Testis (tissue), 3 donors: Measurements from ENCODE around the gene LHX5. TPM values are rescaled to one million over a fixed set of nuclear protein-coding genes. Genes with fewer than 3 reads are reported as not detected.

ENCODE experiments used
- DNase-seq: peaks from one replicate; pipeline ENCODE4 v3.0.0-alpha.2; 2019
- H3K27ac ChIP-seq, 2 donors: fragments of 200-600 bp; sonication (generic); one replicate each; pipeline ENCODE4 v1.5.1; 2019
- H3K27me3 ChIP-seq: fragments of 200-600 bp; sonication (generic); one replicate; pipeline ENCODE4 v1.5.1; 2019
- H3K36me3 ChIP-seq: fragments of 200-600 bp; sonication (generic); one replicate; pipeline ENCODE4 v1.5.1; 2017; ENCODE audit warnings: low read depth; ENCODE audit errors: missing control alignments
- H3K4me1 ChIP-seq: fragments of 200-600 bp; sonication (generic); one replicate; pipeline ENCODE4 v1.5.1; 2019
- H3K4me3 ChIP-seq, 2 donors: fragments of 200-600 bp; sonication (generic); one replicate each; pipeline ENCODE4 v1.5.1; 2017 to 2019
- H3K9me3 ChIP-seq: fragments of 200-600 bp; sonication (generic); one replicate; pipeline ENCODE4 v1.5.1; 2017
- POLR2A ChIP-seq: fragments of 450-650 bp; IDR thresholded peaks from one replicate; pipeline ENCODE4 v1.6.1; 2017; ENCODE audit warnings: antibody characterized with exemption, mild to moderate bottlenecking, moderate library complexity
- WGBS, 2 donors: methylation state at CpG; one replicate each; pipeline ENCODE4 v1.1.5; 2018; 5-methylcytosine and 5-hydroxymethylcytosine counted together
- intact Hi-C: fragments of 100-400 bp; cut with DNase I; formaldehyde crosslinking; loops from one replicate; pipeline ENCODE4 v1.15.1; 2023; ENCODE audit warnings: low total_unique reads
- polyA plus RNA-seq: library from polyadenylated mRNA; stranded (reverse); fragments of 350-450 nt; fragmentation: Illumina TruSeq; extraction: RNeasy Lipid Tissue Mini Kit (QIAGEN cat#74804); gene quantifications from one replicate; pipeline ENCODE4 v1.2.3, GENCODE V29; 2014; ENCODE audit warnings: low read depth, low replicate concordance; ENCODE audit not compliant: insufficient read depth
- total RNA-seq, 2 donors: library from RNA; depleted of rRNA; stranded (reverse); fragments of >200 nt; gene quantifications; one replicate each; pipeline ENCODE4 v1.2.3, GENCODE V29; 2016
- TF ChIP-seq, protein P1 (sequence below), 3 experiments: fragments of 450-650 bp in 2 of 3; fragments of 200-600 bp in 1 of 3; sonication (generic) in 1 of 3; IDR thresholded peaks; one replicate each; pipeline ENCODE4 v1.5.1; 2016 to 2019; ENCODE audit warnings: antibody characterized with exemption in 3 of 3, mild to moderate bottlenecking in 2 of 3, moderate library complexity in 1 of 3

Gene LHX5
- total and polyA plus RNA-seq, 3 donors from 2014 or later, result 0.11 to 0.12 TPM; not detected in 1

DNA sequence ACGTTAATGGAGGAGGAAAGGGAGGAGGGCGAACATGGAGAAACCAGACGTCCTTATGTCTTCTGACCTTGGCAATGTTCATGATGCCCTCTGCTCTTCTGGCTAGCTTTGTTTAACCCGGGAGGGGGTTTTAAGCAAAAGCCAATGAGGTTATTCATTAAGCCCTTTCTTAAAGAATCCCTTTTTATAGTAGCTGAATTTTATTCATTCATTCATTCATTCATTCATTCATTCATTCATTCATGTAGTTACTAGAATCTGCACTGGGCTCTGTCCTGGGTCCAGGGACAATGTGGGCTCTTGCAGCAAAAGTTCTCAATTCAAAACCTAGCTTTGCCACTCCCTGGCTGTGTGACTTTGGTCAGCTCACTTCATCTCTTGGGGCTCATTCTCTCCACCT lies 14.0 kb downstream of the LHX5 start:
- H3K4me3 ChIP-seq, result no peak overlapping the region
- H3K27me3 ChIP-seq, result no peaks in the 10 kb centered on the region
- DNase-seq, result no peak
- WGBS, 2 donors, result 28 to 33% methylated on average over 4 of the region's 4 CpGs
- intact Hi-C loops, result no loop called here
- no peaks in the 10 kb centered on the region for H3K36me3 ChIP-seq
- no peak overlapping the region for H3K27ac ChIP-seq
- TF ChIP-seq, protein P1, sequence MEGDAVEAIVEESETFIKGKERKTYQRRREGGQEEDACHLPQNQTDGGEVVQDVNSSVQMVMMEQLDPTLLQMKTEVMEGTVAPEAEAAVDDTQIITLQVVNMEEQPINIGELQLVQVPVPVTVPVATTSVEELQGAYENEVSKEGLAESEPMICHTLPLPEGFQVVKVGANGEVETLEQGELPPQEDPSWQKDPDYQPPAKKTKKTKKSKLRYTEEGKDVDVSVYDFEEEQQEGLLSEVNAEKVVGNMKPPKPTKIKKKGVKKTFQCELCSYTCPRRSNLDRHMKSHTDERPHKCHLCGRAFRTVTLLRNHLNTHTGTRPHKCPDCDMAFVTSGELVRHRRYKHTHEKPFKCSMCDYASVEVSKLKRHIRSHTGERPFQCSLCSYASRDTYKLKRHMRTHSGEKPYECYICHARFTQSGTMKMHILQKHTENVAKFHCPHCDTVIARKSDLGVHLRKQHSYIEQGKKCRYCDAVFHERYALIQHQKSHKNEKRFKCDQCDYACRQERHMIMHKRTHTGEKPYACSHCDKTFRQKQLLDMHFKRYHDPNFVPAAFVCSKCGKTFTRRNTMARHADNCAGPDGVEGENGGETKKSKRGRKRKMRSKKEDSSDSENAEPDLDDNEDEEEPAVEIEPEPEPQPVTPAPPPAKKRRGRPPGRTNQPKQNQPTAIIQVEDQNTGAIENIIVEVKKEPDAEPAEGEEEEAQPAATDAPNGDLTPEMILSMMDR (IDR thresholded peaks at IDR 0.05), result no peak
- no peak for TF ChIP-seq POLR2A
- no peaks in the 10 kb centered on the region for H3K9me3 ChIP-seq
- peaks cover 1% of the 10 kb centered on the region for H3K4me1 ChIP-seq

DNA sequence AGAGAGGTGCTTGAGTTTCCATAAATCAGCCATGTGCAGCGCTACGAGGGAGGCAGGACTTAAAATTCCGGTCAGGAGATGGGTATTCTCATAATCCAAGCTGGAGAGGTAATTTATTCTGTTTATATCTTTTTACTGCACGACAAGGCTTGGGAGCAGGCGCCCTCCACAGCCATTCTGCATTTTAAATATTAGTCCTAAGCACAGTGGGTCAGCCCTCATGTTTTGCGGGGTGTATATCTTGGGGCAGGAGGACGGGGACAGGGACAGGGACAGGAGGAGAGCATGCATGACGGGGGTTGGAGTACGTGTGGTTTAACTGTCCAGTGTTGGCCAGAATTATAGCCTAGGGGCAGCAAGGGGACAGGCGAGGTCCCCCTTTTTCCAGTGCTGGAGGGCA lies 14.5 kb downstream of the LHX5 start:
- no peaks in the 10 kb centered on the region for H3K4me1 ChIP-seq
- no peaks in the 10 kb centered on the region for H3K27me3 ChIP-seq
- no peaks in the 10 kb centered on the region for H3K9me3 ChIP-seq
- H3K4me3 ChIP-seq, result no peak overlapping the region
- TF ChIP-seq POLR2A, result no peak
- TF ChIP-seq, protein P1 (IDR thresholded peaks at IDR 0.05), result no peak
- DNase-seq, result no peak
- H3K36me3 ChIP-seq, result no peaks in the 10 kb centered on the region
- intact Hi-C loops, result no loop called here
- WGBS, 2 donors, result 45 to 51% methylated on average over 10 of the region's 10 CpGs
- H3K27ac ChIP-seq, result no peak overlapping the region

DNA sequence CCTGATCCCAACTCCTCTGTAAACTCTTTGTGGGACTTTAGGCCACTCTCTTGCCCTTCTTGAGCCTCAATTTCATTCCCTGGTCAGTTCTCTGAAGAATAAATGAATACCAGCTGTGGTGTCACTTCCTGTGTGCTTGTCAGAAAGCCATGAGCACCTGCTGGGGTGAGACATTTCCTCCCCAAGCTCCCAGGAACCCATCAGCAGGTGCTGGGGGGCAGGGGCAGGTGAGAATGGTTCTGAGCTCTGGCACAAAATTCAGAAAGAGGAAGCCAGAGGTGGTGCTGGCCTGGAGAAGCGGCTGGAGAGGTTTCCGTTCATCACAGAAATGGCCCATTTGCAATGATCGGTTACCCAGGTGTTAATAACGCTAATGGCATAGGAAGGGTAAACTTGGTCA lies 14.9 kb downstream of the LHX5 start:
- TF ChIP-seq POLR2A, result no peak
- TF ChIP-seq, protein P1 (IDR thresholded peaks at IDR 0.05), result no peak
- Histone ChIP-seq H3K27me3 (no peaks in the 10 kb centered on the region), H3K4me1 (no peaks in the 10 kb centered on the region), H3K4me3 (no peak overlapping the region), H3K36me3 (no peaks in the 10 kb centered on the region), H3K9me3 (no peaks in the 10 kb centered on the region), H3K27ac (no peak overlapping the region)
- WGBS, 2 donors, result 74 to 75% methylated on average over 4 of the region's 4 CpGs
- intact Hi-C loops, result no loop called here
- DNase-seq, result no peak

DNA sequence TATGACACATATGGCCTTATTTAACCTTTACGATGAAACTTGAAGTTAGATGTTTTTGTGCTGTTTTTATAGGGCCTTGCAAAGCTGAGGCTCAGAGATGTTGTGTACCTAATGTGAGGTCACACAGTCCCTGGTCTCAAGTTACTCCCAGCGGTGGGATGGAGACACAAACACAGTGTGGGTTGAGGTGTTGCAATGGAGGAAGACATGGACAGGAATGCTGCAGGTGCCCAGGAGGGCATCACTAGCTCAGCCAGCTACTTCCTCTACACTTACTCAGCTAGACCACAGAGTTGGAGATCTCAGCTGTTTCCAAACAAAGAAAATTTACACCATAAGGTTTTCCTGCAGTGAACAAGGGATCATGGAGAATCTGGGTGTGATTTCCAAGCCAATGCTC lies 15.5 kb downstream of the LHX5 start:
- H3K27me3 ChIP-seq, result no peaks in the 10 kb centered on the region
- WGBS, 2 donors, result 83 to 92% methylated on average over 2 of the region's 2 CpGs
- no peak for DNase-seq
- H3K9me3 ChIP-seq, result no peaks in the 10 kb centered on the region
- H3K4me3 ChIP-seq, result no peak overlapping the region
- H3K36me3 ChIP-seq, result no peaks in the 10 kb centered on the region
- intact Hi-C loops, result no loop called here
- TF ChIP-seq, protein P1 (IDR thresholded peaks at IDR 0.05), result no peak
- TF ChIP-seq POLR2A, result no peak
- no peak overlapping the region for H3K27ac ChIP-seq
- H3K4me1 ChIP-seq, result no peaks in the 10 kb centered on the region

DNA sequence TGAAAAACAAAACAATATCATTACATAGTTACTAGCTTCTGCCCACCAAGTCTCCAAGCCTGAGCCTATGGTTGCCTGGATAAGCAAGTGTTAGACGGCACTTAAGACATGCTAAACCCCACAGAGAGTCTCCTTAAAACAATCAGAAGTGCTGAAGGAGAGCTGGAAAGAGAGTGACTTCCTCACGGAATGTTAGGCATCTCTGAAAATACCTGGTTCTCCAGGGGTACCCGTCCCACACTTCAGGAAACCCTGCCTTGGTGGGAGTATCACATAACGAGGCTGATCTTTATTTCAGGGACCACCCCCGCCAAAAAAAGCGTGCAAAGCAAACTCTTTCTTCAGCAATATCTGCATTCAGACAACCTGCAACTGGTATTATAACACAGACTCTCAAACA lies 18.3 kb downstream of the LHX5 start:
- no peak overlapping the region for H3K4me3 ChIP-seq
- no peaks in the 10 kb centered on the region for H3K9me3 ChIP-seq
- no peaks in the 10 kb centered on the region for H3K36me3 ChIP-seq
- no peak for TF ChIP-seq POLR2A
- TF ChIP-seq, protein P1 (IDR thresholded peaks at IDR 0.05), result no peak
- peak; percentile 40 for DNase-seq
- no peaks in the 10 kb centered on the region for H3K4me1 ChIP-seq
- no peak overlapping the region for H3K27ac ChIP-seq
- H3K27me3 ChIP-seq, result no peaks in the 10 kb centered on the region
- 24 to 33% methylated on average over 6 of the region's 6 CpGs for WGBS, 2 donors
- intact Hi-C loops, result no loop called here
